GM18508 (cell line): ENCODE results near the gene ATP9B.
"Not testable (repeated sequence)": the region's sequence is repeated elsewhere in the genome, so short reads cannot be mapped to it uniquely, and the experiment has no call there.

Source experiments
- ATAC-seq: cut with Tn5 transposase; IDR thresholded peaks from one replicate; pipeline ENCODE4 v1.9.1; 2021; ENCODE audit warnings: moderate number of reproducible peaks; ENCODE audit not compliant: insufficient read depth, unreplicated experiment

The ATP9B gene

DNA sequence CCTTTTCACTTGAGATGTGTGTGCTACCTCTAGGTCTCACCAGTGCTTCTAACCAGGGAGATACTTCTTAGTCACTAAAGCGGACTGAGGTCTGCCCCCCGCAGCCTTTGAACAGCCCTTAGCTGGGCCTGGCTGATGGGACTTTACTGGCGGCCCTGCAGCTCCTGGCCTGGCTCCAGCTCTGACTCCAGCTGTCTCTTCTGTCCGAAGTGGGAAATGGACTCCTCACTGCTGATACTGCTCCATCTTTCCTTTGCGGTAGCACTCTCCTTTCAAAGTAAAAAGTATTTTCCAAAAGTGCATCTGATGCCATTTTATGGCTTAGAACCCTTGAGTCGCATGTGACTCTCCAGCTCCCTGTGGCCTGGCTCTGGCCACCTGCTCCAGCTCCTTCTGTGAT lies 64.5 kb downstream of the ATP9B start:
- no peak for ATAC-seq

DNA sequence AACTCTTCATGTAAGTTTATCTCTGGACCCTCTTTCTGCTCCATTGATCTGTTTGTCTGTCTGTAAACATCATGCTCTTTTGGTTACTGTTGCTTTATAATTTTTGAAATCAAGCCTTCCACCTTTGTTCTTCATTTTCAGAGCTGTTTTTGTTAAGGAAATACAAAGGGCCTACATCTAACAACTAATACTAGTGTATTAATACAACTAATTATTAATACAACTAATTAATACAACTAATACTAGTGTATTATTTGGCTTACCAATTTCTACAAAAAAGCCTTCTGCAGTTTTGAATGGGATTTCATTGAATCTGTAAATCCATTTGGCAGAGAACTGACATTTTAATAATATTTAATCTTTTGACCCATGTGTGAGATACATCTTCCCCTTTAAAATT lies 66.7 kb downstream of the ATP9B start:
- ATAC-seq: no peak

DNA sequence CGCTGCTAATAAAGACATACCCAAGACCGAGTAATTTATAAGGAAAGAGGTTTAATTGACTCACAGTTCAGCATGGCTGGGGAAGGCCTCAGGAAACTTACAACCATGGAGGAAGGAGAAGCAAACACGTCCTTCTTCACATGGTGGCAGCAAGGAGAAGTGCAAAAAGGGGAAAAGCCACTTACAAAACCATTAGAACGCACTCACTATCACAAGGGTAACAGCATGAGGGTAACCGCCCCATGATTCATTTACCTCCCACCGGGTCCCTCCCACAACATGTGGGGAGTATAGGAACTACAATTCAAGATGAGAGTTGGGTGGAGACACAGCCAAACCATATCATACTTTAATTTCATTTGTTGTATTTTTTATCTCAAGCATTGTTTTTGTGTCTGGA lies 67.5 kb downstream of the ATP9B start:
- no peak for ATAC-seq

DNA sequence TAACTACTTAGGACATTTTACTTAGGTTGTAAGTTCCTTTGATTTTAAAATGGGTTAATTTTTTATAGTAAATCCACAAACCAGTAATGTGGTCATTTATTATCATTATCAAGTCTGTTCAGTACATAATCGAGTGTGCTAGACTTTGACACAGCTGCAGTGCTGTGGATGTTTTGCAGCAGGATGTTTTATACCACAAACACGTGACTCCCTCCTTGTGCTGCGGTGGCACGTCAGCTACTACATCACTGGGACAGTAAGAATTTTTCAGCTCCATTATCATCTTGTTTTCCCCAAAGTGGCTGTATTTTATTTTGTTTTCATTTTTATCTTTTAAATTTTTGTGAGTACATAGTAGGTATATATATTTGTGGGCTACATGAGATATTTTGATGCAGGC lies 70.0 kb downstream of the ATP9B start:
- ATAC-seq: no peak

DNA sequence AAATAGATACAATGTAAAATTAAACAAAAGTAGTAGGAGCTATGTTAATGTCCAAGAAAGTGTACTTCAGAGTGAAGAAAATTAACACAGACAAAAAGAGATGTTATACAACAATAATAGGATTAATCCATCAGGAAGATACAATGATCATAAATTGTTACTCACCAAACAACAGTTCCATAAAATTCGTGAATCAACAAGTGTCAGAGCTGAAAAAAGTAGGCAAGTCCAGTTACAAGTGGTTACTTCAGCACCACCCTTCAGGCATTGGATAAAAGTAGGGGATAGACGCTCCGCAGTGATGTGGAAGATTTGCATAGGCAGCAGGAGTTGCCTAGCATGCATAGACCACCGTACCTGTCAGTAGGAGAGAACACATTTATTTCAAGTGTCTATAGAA lies 77.8 kb downstream of the ATP9B start:
- ATAC-seq: no peak

DNA sequence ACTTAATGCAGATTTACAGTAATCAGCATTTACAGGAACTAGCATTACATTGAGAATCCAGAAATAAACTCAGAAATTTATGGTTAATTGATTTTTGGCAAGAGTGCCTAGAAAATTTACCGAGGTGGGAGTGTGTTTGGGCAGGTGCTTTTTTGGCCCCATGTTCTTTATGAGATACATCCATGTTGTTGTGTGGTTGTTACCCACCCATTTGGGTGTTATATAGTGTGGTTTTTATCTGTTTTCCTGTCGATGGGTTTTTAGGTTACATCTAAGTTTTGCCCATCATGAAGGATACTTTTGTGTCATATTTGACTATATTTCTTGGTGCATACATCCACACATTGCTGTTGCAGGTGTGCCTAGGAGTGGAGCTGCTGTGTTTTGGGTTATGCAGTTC lies 82.0 kb downstream of the ATP9B start:
- ATAC-seq: no peak

DNA sequence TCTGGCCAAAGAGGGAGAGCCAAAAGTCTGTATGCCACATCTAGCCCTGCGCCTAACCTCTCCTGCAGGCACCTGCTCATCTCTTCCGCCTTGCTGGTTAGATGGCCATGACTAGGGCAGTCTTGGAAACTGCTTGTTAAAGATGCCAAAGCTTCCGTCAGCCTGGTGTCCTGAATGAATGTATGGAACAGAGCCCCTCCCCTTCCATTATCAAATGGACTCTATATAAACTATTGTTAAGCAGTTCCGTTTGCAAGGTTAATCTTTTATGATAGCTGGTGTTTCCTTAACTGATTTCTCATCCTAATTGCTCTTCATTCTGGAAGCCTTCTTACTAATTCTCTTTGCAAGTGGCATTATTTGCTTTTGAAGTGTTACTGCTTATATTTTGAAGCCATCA lies 87.1 kb downstream of the ATP9B start:
- ATAC-seq: no peak

DNA sequence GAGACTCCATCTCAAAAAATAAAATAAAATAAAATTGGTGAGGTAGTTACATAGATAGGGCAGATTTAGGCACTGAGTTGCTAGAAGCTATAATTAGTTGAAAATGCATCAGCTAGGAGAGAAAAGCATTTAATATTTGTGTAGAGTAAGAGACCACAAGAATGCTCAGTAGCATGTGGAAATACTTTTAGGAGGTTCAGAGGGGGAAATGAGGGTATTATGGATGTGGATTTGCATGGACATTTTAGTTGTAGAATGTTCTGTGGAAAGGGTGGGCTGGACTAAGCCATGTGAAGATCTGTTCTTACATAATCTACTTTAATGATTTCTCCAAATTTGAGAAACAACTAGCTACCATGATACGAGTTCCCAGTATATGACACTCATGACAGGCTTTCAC lies 95.5 kb downstream of the ATP9B start:
- ATAC-seq: no peak

DNA sequence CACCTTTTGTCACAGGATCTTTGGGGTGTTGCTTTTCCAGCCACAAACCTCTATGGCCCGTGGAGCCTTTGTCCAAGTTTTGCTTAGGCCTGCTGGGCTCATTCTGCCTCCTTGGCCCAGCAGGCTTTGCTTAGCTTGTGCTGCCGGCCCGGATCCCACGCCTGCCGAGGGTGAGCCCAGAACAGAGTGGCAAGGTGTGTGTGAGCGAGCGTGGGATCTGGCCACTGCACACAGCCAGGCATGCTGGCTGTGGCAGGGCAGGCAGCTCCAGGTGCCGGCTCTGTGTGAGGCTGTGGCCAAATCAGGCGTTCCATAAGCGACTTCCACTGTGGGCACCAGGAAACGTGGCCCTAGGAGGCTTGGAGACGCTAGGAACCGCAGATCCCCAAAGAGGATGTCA lies 97.5 kb downstream of the ATP9B start:
- ATAC-seq: no peak

DNA sequence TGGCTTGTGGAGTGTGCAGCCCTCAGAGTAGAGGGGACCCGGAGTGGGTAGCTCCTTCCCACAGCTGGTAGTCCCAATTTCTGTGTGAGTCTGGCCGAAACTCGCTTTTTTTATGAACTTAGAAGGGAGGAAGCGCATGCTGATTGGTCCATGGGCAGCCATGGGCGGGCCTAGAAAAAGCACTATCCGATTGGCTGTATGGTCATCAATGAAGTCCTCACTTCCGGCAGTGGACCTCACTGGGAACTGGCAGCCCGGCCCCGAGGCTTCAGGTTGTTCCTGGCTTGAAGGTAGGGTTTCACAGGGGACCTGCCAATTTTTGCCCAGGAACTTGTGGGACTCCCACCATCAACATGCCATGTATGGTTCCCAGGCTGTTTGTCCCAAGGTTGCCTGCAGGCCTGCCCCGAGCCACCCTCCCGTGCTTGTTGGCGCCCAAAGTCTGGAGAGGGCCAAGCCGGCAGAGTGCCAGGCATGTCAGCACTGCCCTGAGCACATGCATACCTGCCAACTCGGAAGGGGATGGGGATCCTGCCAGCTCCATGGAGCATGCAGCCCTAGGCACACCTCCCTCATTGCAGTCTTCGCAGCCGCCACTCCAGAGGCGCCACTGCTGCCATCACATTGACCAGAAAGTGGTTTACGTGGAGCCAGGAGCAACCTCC lies 98.5 kb downstream of the ATP9B start:
- no peak for ATAC-seq

DNA sequence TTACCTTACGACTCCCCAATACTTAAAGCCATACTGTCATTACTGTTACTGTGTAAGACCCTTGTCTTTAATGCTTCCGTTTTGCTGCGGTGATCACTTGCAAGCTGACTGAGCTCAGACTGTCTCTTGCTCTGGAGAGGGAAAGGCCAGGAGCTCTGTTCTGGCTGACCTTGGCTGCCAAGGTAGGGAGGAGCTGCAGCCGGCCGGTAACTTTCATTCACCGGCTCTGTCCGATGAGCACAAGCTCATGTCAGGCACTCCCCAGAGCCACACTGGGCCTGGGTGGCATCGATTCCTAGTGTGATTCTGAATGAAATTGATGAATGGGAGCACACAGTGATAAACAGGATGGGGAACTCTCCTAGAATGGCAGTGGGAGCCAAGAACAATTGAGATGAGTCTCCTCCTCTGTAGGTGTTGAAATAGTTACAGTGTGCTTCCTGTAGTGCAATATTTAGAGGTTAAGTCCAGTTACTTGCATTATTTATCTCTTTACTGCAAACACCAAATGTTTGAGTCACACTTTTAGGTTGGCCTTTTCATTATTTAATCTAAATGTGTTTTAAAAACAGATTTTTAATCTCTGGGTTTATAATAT lies 100.9 kb downstream of the ATP9B start:
- ATAC-seq: no peak

DNA sequence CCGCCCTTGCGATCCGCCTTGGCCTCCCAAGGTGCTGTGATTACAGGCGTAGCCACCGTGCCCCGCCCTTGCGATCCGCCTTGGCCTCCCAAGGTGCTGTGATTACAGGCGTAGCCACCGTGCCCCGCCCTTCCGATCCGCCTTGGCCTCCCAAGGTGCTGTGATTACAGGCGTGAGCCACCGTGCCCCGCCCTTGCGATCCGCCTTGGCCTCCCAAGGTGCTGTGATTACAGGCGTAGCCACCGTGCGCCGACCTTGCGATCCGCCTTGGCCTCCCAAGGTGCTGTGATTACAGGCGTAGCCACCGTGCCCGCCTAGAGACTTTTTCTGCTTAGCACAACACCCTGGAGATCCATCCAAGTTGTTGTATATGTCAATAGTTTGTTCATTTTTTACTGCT lies 103.1 kb downstream of the ATP9B start:
- not testable (repeated sequence) for ATAC-seq

DNA sequence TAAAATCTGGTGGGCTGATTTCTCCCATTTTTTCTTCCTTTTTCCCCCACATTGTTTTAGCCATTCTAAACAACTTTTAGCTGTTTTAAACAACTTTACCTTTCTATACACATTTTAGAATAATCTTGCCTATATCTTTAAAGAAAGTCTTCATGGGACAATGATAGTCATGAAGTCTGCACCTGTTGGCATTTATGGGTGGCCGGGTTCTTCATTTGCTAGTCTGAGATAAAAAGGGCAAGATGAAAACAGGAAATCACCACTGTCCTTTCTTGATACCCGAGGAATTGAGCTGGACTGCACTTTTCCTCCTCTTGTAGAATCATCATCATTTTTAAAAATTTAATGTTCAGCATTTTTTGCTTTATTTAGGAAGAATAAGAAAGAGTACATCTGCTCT lies 104.5 kb downstream of the ATP9B start:
- ATAC-seq: no peak

DNA sequence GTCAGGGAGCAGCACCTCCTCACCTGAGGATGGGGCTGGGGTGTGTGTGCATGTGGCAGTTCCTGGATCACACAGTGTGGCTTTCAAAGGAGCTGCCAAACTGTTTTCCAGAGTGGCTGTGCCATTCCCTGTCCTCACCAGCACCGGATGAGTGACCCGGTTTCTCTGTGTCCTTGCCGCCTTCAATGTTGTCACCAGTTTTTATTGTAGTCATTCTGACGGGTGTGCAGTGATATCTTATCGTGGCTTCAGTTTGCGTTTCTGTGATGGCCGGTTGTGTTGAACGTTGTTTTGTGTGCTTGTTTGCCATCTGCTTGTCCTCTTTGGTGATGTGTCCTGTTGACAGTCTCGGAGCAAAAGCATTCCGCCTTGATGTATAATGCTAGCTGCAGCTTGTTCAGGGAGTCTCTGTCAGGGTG lies 108.9 kb downstream of the ATP9B start:
- no peak for ATAC-seq

DNA sequence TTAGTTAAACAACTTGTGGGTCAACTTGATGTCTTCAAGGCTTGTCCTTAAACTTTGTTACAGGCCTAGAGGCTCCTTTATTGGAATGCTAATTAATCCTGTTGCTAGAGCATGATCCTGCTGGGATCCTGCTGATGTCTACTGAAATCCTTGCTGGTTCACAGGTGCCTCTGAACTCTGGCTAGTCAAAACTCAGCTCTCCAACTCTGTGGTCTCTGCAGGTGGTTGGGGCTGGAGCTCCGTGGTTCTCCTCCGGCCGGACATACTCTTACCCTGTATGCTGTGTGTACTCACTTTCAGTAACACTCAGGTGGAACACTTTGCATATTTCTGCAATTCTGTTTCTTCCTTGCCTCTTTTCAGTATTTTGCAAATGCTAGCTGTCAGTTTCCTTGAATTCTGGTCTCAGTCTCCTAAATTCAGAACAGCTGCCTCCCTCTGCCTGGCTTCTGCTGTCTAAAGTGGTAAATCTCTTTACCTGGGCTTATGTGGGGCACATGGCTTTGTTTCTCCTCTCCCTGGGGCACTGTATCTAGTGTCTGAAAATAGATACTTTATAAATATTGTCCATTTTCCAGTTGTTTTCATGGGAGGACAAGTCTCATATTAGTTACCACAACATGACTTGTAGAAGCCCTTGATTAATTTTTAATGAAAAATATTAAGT lies 113.0 kb downstream of the ATP9B start:
- no peak for ATAC-seq

DNA sequence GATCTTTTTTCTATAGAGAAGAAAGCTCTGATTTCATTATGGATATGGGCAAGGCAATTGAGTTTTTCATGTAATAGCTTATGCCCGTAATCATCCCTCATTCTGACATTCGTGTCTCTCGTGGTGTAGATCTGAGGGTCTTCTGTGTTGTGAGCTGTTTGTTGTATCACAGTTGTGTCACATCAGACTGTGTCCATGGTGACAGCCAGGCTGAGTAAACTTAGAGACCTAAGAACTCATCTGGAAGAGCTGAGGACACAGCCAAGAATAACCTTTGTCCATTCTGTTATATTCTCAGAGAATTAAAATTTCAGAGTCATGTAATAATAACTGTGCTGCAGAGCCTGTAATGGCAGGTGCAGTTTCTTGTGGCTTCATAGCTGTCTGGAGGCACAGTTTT lies 116.5 kb downstream of the ATP9B start:
- ATAC-seq: no peak

DNA sequence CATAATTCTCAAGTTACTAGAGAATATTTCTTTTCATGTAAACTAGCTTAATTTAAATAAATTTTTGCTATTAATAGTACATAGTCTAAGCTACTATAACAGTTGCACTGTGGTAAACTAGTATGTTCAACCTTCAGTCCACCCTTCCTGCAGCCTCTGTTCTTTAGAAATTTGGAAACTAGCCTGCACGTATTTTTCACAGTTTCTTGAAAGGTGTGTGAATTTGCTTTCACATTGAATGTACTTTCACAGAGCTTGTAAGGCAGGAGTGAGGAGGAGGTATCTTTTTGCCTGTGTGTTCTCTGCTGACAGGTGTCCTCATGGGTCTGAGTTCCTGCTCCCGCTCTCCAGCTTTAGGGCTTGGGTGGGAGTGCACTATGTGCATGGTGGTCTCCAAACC lies 117.5 kb downstream of the ATP9B start:
- ATAC-seq: no peak

DNA sequence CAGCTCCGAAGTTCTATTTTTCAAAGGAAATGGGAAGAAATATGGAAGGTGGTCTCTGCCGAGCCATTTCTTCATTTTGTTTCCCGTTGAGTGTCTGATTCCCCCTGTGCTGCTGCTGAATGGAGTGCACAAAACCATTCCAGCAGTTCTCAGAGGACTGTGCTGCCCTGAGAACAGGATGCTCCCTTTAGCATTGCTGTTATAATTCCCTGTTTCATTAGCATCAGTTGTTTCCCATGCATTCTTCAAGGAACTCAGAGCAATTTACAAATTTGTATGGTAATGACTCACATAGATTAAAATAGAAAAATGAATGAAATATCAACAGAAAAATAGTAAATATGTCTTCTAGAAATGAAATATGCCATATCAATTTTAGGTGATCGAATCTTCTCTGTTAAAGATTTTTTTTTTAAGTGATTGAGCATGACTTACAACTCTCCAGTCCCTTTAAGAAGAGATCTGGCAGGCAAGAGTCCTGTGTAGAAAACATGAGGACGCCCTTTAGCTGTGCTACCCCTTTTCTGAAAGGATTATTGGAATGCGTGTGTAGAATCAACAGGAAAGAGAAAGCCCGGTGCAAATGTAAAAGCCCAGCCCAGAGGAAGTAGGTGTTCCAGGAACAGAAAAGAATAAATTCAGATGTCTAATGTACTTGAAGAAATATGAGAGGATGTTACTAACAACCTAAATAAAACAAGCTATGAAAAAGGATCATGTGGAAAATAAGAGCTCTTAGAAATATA lies 118.5 kb downstream of the ATP9B start:
- ATAC-seq: no peak

DNA sequence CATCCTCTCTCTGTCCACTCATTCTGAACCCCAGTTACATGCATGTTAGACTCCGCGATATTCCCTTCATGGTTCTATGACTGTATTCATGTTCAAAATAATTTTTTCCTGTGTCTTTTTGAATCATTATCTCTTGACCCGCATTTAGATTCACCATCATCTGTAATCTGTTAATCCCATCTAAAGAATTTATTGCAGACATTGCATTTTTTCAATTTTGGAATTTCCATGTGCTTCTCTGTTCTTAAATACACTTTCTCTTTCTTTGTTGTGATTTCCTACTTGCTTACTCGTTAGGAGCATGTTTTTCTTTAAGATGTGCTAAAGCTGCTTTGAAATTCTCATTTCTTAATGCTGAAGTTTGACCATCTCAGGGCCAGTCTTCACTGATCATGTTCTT lies 122.2 kb downstream of the ATP9B start:
- no peak for ATAC-seq

DNA sequence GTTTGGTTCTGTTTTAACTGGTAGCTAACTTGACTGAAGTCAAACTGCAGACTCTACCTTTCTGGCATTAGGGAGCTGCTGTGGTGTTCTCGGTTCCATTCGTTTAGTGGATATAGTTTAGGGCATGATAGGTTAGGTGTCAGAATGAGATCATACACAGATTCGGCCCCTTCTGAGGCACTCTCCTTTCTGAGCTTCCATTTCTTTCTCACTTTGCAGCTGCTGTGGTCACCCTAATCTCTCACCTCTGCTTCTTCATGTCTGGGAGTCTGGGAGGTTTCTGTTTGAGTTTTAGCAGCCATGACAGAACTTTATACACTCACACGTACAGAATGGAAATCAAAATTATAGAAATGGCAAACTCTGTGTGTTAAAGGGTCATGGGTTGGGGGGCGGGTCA lies 122.8 kb downstream of the ATP9B start:
- ATAC-seq: no peak

DNA sequence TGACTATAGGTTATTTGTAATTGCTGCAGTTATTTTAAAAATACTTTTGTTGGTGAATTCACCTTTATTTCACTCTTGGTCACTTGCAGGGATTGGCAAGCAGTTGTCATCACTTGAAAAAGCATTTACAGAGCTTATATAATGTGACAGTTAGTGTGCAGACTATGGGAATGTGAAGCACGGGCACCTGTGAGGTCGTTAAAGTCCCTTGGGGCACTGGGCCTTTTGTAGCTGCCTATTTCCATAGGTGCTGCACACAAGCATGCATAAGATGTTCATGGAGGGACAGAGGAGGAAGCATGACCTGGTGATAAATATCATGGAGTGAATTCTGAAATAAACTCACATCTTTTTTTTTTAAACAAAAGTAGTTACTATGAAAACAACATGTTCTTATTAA lies 124.6 kb downstream of the ATP9B start:
- no peak for ATAC-seq
